SU-DHL-6 (cell line): ENCODE results near the gene TNIK.

Source experiments
- H2AFZ ChIP-seq: fragments of 200-600 bp; sonication (generic); 2 replicates; pipeline ENCODE4 v1.6.1; 2014; ENCODE audit warnings: low read depth, mild to moderate bottlenecking, moderate library complexity, mixed read lengths, antibody characterized with exemption, low read length; ENCODE audit not compliant: severe bottlenecking
- H3F3A ChIP-seq: fragments of 200-600 bp; shearing (Covaris generic); 2 replicates; pipeline ENCODE4 v1.6.0; 2016; ENCODE audit warnings: antibody characterized with exemption, mild to moderate bottlenecking; ENCODE audit not compliant: insufficient read depth
- H3K27ac ChIP-seq: fragments of 200-600 bp; sonication (generic); 2 replicates; pipeline ENCODE4 v1.5.1; 2016; ENCODE audit warnings: low read depth, mild to moderate bottlenecking, low read length, moderate library complexity, mixed read lengths
- H3K27me3 ChIP-seq: fragments of 200-600 bp; sonication (generic), shearing (Covaris generic); 2 replicates; pipeline ENCODE4 v1.6.0; 2014; ENCODE audit warnings: mild to moderate bottlenecking, low read length
- H3K36me3 ChIP-seq: fragments of 200-600 bp; sonication (generic); 2 replicates; pipeline ENCODE4 v1.6.1; 2014; ENCODE audit warnings: mild to moderate bottlenecking, low read length, mixed read lengths
- H3K4me2 ChIP-seq: fragments of 300-600, 200-600 bp; shearing (Covaris generic), sonication (generic); 2 replicates; pipeline ENCODE4 v1.6.0; 2014; ENCODE audit warnings: low read length, low read depth, mild to moderate bottlenecking; ENCODE audit not compliant: poor library complexity, severe bottlenecking
- H3K4me3 ChIP-seq: fragments of 200-600 bp; sonication (generic); 2 replicates; pipeline ENCODE4 v1.5.1; 2014; ENCODE audit warnings: antibody characterized with exemption, low read length, mild to moderate bottlenecking, mixed read lengths; ENCODE audit not compliant: insufficient read depth, poor library complexity, severe bottlenecking
- H3K79me2 ChIP-seq: fragments of 200-600 bp; sonication (generic); 2 replicates; pipeline ENCODE4 v1.6.1; 2014; ENCODE audit warnings: mild to moderate bottlenecking, low read length, moderate library complexity; ENCODE audit not compliant: insufficient read depth
- H3K9ac ChIP-seq: fragments of 200-600 bp; sonication (generic); 2 replicates; pipeline ENCODE4 v1.7.0; 2014; ENCODE audit warnings: mild to moderate bottlenecking, low read length
- H3K9me2 ChIP-seq: fragments of 200-600 bp; sonication (generic); replicated peaks from 2 replicates; pipeline ENCODE4 v1.6.1; 2014; ENCODE audit warnings: low read length; ENCODE audit not compliant: insufficient read depth
- H3K9me3 ChIP-seq: fragments of 200-600 bp; sonication (generic); 2 replicates; pipeline ENCODE4 v1.6.1; 2014; ENCODE audit warnings: low read length, mixed read lengths; ENCODE audit not compliant: insufficient read depth
- H4K20me1 ChIP-seq: fragments of 200-600 bp; sonication (generic); 2 replicates; pipeline ENCODE4 v1.6.1; 2014; ENCODE audit warnings: low read depth, mild to moderate bottlenecking, antibody characterized with exemption, low read length, moderate library complexity, mixed read lengths
- CTCF ChIP-seq: fragments of 200-600 bp; sonication (generic); IDR thresholded peaks from one replicate; pipeline ENCODE4 v1.5.1; 2017; ENCODE audit warnings: antibody characterized with exemption, mild to moderate bottlenecking, low read length, moderate library complexity; ENCODE audit not compliant: insufficient read depth, poor library complexity, severe bottlenecking
- EZH2phosphoT487 ChIP-seq: fragments of 200-600 bp; sonication (generic), shearing (Covaris generic); conservative IDR thresholded peaks from 2 replicates; pipeline ENCODE4 v1.6.1; 2018; ENCODE audit warnings: mild to moderate bottlenecking, antibody characterized with exemption, low read length, moderate library complexity, mixed read lengths

Gene TNIK

GRCh38 chr3:171333784-171334464, 126.3 kb downstream of the TNIK start:
- Histone ChIP-seq H3K4me2 (no peak overlapping the region), H3K9ac (no peak overlapping the region), H3K9me2 (no peaks in the 10 kb centered on the region), H3K27me3 (no peaks in the 10 kb centered on the region), H3K36me3 (no peaks in the 10 kb centered on the region), H3K4me3 (no peak overlapping the region), H3K9me3 (no peaks in the 10 kb centered on the region), H3F3A (no peaks in the 10 kb centered on the region), H3K79me2 (no peaks in the 10 kb centered on the region), H2AFZ (no peak overlapping the region), H4K20me1 (no peaks in the 10 kb centered on the region), H3K27ac (no peak overlapping the region)
- TF ChIP-seq EZH2phosphoT487, result no peak
- TF ChIP-seq CTCF, result no peak

- Histone ChIP-seq H3K4me3 (no peak overlapping the region), H3K9ac (no peak overlapping the region), H3K27me3 (no peaks in the 10 kb centered on the region), H4K20me1 (no peaks in the 10 kb centered on the region), H3K9me2 (no peaks in the 10 kb centered on the region), H3K79me2 (no peaks in the 10 kb centered on the region), H3K36me3 (no peaks in the 10 kb centered on the region), H2AFZ (no peak overlapping the region), H3K27ac (no peak overlapping the region), H3K4me2 (no peak overlapping the region), H3F3A (no peaks in the 10 kb centered on the region), H3K9me3 (no peaks in the 10 kb centered on the region)
- TF ChIP-seq CTCF, result no peak
- no peak for TF ChIP-seq EZH2phosphoT487
Measured at GRCh38 chr3:171330938-171331337, 129.3 kb downstream of the TNIK start.

- no peaks in the 10 kb centered on the region for H3K79me2 ChIP-seq
- H3F3A ChIP-seq, result no peaks in the 10 kb centered on the region
- H3K4me2 ChIP-seq, result no peak overlapping the region
- H3K9me3 ChIP-seq, result no peaks in the 10 kb centered on the region
- no peaks in the 10 kb centered on the region for H3K36me3 ChIP-seq
- TF ChIP-seq EZH2phosphoT487 (no peak), CTCF (no peak)
- no peak overlapping the region for H2AFZ ChIP-seq
- H3K9me2 ChIP-seq, result no peaks in the 10 kb centered on the region
- no peak overlapping the region for H3K9ac ChIP-seq
- H3K27me3 ChIP-seq, result no peaks in the 10 kb centered on the region
- no peaks in the 10 kb centered on the region for H4K20me1 ChIP-seq
- H3K27ac ChIP-seq, result no peak overlapping the region
- no peak overlapping the region for H3K4me3 ChIP-seq
Measured at GRCh38 chr3:171329746-171330145, 130.5 kb downstream of the TNIK start.
